ENCODE results near the gene TOB1.
"Not testable (repeated sequence)": the region's sequence is repeated elsewhere in the genome, so short reads cannot be mapped to it uniquely, and the experiment has no call there.

TOB1 gene

DNA sequence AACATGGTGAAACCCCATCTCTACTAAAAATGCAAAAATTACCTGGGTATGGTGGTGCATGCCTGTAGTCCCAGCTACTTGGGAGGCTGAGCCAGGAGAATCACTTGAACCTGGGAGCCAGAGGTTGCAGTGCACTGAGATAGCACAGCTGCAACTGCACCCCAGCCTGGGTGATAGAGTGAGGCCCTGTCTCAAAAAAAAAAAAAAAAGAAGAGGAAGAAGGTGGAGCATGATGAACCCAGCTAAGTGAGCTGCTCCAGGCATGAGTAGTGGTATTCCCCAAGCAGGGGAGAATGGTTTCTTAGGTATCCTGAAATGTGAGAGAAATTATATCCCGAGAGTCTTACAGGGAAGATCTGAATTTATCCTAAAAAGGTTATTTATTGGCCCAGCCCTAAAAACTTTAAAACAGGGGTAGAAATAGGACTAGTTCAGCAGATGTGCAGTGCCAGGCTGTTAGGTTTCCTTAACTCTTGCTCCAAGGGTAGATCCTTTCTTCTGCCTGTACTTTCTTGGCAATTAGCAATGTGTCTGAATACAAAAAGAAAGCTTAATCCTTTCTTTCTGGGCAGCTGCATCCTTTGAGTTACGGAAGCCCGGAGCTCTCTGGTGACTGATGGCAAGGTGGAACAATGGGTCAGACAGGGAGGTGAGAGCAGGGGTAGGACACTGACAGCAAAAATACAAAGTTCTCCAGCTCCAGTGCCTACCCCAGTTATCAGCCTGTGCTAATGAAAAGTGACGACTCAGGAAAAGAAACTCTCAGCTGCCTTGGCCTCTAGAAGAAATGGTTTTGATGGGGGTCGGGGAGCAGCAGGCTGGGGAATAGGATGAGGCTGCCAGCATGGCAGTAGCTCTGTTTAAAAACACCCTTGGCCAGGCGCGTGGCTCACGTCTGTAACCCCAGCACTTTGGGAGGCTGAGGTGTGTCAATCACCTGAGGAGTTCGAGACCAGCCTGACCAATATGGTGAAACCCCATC, 36.5 kb upstream of the TOB1 start:
- no peak for TF ChIP-seq CTCF (conservative IDR thresholded peaks at IDR 0.05; ENCODE audit: low read length)
- no peak for DNase-seq (ENCODE audit: low read depth)
- no peak overlapping the region for H3K4me3 ChIP-seq (ENCODE audit: low read length)

DNA sequence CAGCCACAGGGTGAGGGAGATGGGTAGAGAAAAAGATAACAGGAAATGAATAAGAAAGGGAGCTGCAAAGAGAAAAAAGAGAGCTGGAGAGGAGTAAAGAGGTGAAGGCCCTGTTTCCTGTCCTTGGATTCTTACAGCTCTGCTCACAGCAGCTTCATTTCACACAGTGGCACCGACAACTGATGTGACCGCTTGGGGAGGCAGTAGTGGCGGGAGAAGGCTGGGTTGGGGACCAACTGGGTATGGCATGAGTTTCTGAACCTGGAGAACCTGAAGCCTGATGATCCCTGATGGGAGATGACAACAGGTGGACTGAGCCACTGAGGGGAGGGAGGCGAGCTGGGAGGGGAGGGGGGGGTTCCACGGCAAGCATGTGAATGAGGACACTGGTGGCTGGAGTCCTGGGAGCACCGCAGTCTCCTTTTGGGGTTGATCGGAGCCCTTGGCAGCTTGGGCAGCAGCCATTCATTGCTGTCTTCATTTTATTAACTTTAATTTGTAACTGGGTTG, 34.3 kb upstream of the TOB1 start:
- no peak overlapping the region for H3K4me3 ChIP-seq (ENCODE audit: low read length)
- no peak for DNase-seq (ENCODE audit: low read depth)
- no peak for TF ChIP-seq CTCF (conservative IDR thresholded peaks at IDR 0.05; ENCODE audit: low read length)

- no peak overlapping the region for H3K4me3 ChIP-seq (ENCODE audit: low read length)
- TF ChIP-seq CTCF (conservative IDR thresholded peaks at IDR 0.05; ENCODE audit: low read length): no peak
- no peak for DNase-seq (ENCODE audit: low read depth)
These were observed 33.6 kb upstream of the TOB1 start for GRCh38 chr17:50899559-50900319.

DNA sequence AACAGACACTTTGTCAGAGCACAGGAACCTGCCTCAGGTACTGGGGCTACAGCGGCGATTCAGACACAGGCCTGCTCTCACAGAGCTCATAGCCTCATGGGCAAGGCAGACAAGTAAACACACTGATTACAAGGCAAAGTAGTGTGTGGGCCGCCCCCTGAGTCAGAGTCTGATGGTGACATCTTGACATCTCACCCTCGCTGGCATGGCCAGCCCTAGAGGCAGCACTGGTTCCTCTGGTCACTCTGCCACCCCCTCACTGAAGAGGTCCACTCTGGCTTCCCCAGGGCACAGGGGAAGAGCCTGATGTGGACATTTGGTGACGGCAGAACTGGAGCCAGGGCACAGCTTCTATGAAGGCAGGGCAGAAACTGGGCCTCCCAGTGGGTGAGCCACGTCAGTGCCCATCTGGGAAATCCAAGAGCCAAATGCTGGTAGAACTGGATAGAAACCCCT, 32.9 kb upstream of the TOB1 start:
- H3K4me3 ChIP-seq (ENCODE audit: low read length): no peak overlapping the region
- TF ChIP-seq CTCF (conservative IDR thresholded peaks at IDR 0.05; ENCODE audit: low read length): no peak
- no peak for DNase-seq (ENCODE audit: low read depth)

- DNase-seq (ENCODE audit: low read depth): no peak
- TF ChIP-seq CTCF (conservative IDR thresholded peaks at IDR 0.05; ENCODE audit: low read length): no peak
- no peak overlapping the region for H3K4me3 ChIP-seq (ENCODE audit: low read length)
These were observed 32.3 kb upstream of the TOB1 start for GRCh38 chr17:50898369-50899004.

DNA sequence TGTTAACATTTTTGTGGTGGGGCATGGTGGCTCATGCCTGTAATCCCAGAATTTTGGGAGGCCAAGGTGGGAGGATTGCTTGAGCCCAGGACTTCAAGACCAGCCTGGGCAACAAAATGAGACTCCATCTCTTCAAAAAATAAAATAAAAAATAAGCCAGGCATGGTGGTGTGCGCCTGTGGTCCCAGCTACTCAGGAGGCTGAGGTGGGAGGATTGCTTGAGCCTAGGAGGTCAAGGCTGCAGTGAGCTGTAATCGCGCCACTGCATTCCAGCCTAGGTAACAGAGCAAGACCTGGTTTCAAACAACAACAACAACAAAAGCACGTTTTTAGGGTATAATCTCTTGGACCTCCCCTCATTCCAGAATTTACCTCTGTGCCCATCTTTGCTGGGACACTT, 28.4 kb upstream of the TOB1 start:
- DNase-seq (ENCODE audit: low read depth); H3K4me3 ChIP-seq (ENCODE audit: low read length): not testable (repeated sequence)

Measured in AG10803 (cell line).